Measurements from ENCODE around the gene SMIM5. TPM values are rescaled to one million over a fixed set of nuclear protein-coding genes. Genes with fewer than 3 reads are reported as not detected.
A peak's percentile ranks its signal among the peaks of the same experiment; 100 is the strongest.

The SMIM5 gene
- total and polyA plus RNA-seq, 2 of the 13 experiments (the other 11 are each of a cell fraction or from before 2014, with no cell fraction given): not detected

DNA sequence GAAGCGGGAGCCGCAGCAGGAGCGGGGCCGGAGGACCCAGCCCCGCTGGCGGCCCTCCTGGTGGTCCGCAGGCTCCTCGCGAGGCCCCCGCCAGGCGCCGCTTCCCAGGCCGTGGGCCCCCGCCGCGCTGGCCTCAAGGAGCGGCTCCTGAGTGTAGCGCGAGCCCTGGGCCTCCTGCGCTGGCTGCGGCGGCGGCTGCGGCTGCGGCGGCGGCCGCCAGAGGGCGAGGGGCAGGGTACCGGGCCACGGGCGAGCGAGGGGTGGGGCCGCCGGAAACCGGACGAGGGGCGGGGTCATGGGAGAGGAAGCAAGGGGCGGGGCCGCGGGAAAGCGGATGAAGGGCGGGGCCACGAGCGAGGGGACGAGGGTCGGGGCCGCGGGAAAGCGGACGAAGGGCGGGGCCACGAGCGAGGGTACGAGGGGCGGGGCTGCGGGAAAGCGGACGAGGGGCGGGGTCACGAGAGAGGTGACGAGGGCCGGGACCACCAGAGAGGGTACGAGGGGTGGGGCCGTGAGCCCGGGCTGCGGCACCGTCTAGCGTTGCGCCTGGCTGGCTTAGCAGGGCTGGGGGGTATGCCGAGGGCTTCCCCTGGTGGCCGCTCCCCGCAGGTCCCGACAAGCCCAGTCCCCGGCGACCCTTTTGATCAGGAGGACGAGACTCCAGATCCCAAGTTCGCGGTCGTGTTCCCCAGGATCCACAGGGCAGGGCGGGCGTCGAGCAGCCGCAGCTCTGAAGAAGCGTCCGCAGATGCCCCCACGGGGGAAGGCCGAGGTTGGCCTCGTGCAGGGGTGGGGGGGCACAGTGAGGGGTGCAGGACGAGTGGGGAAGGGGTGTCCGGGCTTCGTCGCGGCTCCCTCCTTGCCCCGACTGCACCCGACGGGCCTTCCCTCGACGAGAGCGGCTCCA is 44.0 kb upstream of the SMIM5 start (continued):
- TF ChIP-seq, protein P1, sequence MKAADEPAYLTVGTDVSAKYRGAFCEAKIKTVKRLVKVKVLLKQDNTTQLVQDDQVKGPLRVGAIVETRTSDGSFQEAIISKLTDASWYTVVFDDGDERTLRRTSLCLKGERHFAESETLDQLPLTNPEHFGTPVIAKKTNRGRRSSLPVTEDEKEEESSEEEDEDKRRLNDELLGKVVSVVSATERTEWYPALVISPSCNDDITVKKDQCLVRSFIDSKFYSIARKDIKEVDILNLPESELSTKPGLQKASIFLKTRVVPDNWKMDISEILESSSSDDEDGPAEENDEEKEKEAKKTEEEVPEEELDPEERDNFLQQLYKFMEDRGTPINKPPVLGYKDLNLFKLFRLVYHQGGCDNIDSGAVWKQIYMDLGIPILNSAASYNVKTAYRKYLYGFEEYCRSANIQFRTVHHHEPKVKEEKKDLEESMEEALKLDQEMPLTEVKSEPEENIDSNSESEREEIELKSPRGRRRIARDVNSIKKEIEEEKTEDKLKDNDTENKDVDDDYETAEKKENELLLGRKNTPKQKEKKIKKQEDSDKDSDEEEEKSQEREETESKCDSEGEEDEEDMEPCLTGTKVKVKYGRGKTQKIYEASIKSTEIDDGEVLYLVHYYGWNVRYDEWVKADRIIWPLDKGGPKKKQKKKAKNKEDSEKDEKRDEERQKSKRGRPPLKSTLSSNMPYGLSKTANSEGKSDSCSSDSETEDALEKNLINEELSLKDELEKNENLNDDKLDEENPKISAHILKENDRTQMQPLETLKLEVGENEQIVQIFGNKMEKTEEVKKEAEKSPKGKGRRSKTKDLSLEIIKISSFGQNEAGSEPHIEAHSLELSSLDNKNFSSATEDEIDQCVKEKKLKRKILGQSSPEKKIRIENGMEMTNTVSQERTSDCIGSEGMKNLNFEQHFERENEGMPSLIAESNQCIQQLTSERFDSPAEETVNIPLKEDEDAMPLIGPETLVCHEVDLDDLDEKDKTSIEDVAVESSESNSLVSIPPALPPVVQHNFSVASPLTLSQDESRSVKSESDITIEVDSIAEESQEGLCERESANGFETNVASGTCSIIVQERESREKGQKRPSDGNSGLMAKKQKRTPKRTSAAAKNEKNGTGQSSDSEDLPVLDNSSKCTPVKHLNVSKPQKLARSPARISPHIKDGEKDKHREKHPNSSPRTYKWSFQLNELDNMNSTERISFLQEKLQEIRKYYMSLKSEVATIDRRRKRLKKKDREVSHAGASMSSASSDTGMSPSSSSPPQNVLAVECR (CRISPR knock-in tag; IDR thresholded peaks at IDR 0.05; ENCODE audit: borderline replicate concordance): peak; percentile 64; the same call in 1 of the 2 replicates
- TF ChIP-seq, protein P2, sequence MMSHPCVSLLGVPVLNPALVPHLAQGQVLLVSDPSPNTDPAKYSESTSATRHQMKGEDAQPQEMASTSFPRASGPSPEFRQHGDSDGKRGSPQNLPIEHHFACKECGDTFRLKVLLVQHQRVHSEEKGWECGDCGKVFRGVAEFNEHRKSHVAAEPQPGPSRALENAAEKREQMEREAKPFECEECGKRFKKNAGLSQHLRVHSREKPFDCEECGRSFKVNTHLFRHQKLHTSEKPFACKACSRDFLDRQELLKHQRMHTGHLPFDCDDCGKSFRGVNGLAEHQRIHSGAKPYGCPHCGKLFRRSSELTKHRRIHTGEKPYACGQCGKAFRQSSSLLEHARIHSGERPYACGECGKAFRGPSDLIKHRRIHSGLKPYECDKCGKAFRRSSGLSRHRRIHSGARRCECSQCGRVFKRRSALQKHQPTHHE (CRISPR knock-in tag; IDR thresholded peaks at IDR 0.05; ENCODE audit: borderline replicate concordance): no peak
- no peak for TF ChIP-seq NONO (IDR thresholded peaks at IDR 0.05)
- TF ChIP-seq NONO (CRISPR knock-in tag; conservative IDR thresholded peaks at IDR 0.05): no peak
- no peak; the same call in 1 of the 2 replicates for TF ChIP-seq ZNF619 (CRISPR knock-in tag; IDR thresholded peaks at IDR 0.05)
- TF ChIP-seq, protein P3, sequence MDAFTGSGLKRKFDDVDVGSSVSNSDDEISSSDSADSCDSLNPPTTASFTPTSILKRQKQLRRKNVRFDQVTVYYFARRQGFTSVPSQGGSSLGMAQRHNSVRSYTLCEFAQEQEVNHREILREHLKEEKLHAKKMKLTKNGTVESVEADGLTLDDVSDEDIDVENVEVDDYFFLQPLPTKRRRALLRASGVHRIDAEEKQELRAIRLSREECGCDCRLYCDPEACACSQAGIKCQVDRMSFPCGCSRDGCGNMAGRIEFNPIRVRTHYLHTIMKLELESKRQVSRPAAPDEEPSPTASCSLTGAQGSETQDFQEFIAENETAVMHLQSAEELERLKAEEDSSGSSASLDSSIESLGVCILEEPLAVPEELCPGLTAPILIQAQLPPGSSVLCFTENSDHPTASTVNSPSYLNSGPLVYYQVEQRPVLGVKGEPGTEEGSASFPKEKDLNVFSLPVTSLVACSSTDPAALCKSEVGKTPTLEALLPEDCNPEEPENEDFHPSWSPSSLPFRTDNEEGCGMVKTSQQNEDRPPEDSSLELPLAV (CRISPR knock-in tag; conservative IDR thresholded peaks at IDR 0.05; ENCODE audit: low read depth): no peak
- no peak; the same call in 1 of the 2 replicates for TF ChIP-seq ZBTB42 (CRISPR knock-in tag; IDR thresholded peaks at IDR 0.05)
- TF ChIP-seq SRSF4 (IDR thresholded peaks at IDR 0.05; ENCODE audit: low read depth, low read length, poor library complexity, severe bottlenecking): no peak
- TF ChIP-seq, protein P4, sequence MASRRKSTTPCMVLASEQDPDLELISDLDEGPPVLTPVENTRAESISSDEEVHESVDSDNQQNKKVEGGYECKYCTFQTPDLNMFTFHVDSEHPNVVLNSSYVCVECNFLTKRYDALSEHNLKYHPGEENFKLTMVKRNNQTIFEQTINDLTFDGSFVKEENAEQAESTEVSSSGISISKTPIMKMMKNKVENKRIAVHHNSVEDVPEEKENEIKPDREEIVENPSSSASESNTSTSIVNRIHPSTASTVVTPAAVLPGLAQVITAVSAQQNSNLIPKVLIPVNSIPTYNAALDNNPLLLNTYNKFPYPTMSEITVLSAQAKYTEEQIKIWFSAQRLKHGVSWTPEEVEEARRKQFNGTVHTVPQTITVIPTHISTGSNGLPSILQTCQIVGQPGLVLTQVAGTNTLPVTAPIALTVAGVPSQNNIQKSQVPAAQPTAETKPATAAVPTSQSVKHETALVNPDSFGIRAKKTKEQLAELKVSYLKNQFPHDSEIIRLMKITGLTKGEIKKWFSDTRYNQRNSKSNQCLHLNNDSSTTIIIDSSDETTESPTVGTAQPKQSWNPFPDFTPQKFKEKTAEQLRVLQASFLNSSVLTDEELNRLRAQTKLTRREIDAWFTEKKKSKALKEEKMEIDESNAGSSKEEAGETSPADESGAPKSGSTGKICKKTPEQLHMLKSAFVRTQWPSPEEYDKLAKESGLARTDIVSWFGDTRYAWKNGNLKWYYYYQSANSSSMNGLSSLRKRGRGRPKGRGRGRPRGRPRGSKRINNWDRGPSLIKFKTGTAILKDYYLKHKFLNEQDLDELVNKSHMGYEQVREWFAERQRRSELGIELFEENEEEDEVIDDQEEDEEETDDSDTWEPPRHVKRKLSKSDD (CRISPR knock-in tag; IDR thresholded peaks at IDR 0.05; ENCODE audit: low read depth): peak; percentile 17; the same call in 1 of the 2 replicates
- TF ChIP-seq TCF7 (IDR thresholded peaks at IDR 0.05; ENCODE audit: low read depth): no peak
- no peak for TF ChIP-seq ZNF143 (CRISPR knock-in tag; IDR thresholded peaks at IDR 0.05)
- TF ChIP-seq RBFOX2 (IDR thresholded peaks at IDR 0.05; ENCODE audit: low read depth, low read length): peak; percentile 75
- TF ChIP-seq BORCS8-MEF2B (CRISPR knock-in tag; IDR thresholded peaks at IDR 0.05): no peak
- no peak for TF ChIP-seq MAFK (conservative IDR thresholded peaks at IDR 0.05 in 1 of 2, IDR thresholded peaks at IDR 0.05 in 1 of 2; ENCODE audit: low read length in 2 of 2)
- TF ChIP-seq ZFP37 (CRISPR knock-in tag; IDR thresholded peaks at IDR 0.05; ENCODE audit: borderline replicate concordance): no peak
- no peak for TF ChIP-seq NPAS2 (CRISPR knock-in tag; IDR thresholded peaks at IDR 0.05; ENCODE audit: borderline replicate concordance)
- no peak for TF ChIP-seq NFRKB (IDR thresholded peaks at IDR 0.05)
- TF ChIP-seq ZNF20 (CRISPR knock-in tag; IDR thresholded peaks at IDR 0.05): no peak
- no peak for TF ChIP-seq MTA1 (CRISPR knock-in tag; IDR thresholded peaks at IDR 0.05; ENCODE audit: borderline replicate concordance)

Data from HepG2 (cell line).